Endothelial cell of umbilical vein (primary cell): Measurements from ENCODE around the gene SPRING1. TPM values are rescaled to one million over a fixed set of nuclear protein-coding genes. Genes with fewer than 3 reads are reported as not detected.
A peak's percentile ranks its signal among the peaks of the same experiment; 100 is the strongest.
"Not testable (repeated sequence)": the region's sequence is repeated elsewhere in the genome, so short reads cannot be mapped to it uniquely, and the experiment has no call there.

Experiments used
- BruUV-seq: library from RNA; stranded (reverse); fragments of 400-500 nt; replicated peaks from 2 replicates; lab custom pipeline; 2021; lab: Mats Ljungman, UMichigan
- CTCF ChIA-PET: fragments of 300-600, 350-600 bp; sonication (Branson Sonifier 250); formaldehyde crosslinking; loops from one replicate; lab custom pipeline; 2021; ENCODE audit warnings: antibody characterized with exemption, inconsistent platforms; lab: Charles Lee
- POLR2A ChIA-PET: fragments of 300-600, 350-600 bp; sonication (Branson Sonifier 250); formaldehyde crosslinking; loops from one replicate; lab custom pipeline; 2021; ENCODE audit warnings: antibody characterized with exemption, inconsistent platforms; lab: Charles Lee
- DNase-seq: peaks from one replicate; pipeline ENCODE4 v3.0.0-alpha.2; 2011; ENCODE audit warnings: low read depth, low spot score
- FAIRE-seq: peaks from 2 replicates; lab custom pipeline; 2011; peaks lifted over from hg19 to GRCh38; lab: Jason Lieb, UNC
- H2AFZ ChIP-seq: 2 replicates; pipeline ENCODE4 v1.6.0; 2012; ENCODE audit warnings: low read depth, low read length, control low read depth, inconsistent platforms
- H3K27ac ChIP-seq: 2 replicates; pipeline ENCODE4 v1.5.1; 2011; ENCODE audit warnings: low read depth, mild to moderate bottlenecking, control low read depth, low read length, moderate library complexity; ENCODE audit not compliant: insufficient read depth
- H3K27me3 ChIP-seq, 2 experiments: 2 replicates each; pipeline versions ENCODE4 v1.6.0 to v1.6.1; 2011; ENCODE audit warnings: low read length in 2 of 2, mixed read lengths in 1 of 2; ENCODE audit not compliant: control insufficient read depth in 2 of 2, insufficient read depth in 2 of 2
- H3K36me3 ChIP-seq, 2 experiments: 2 replicates in 1 of 2; 3 replicates in 1 of 2; pipeline ENCODE4 v1.5.1; 2011; ENCODE audit warnings: low read length in 2 of 2, mild to moderate bottlenecking in 1 of 2, moderate library complexity in 1 of 2; ENCODE audit not compliant: control insufficient read depth in 2 of 2, insufficient read depth in 2 of 2; ENCODE audit errors: extremely low read depth in 1 of 2
- H3K4me1 ChIP-seq: 3 replicates; pipeline ENCODE4 v1.5.1; 2011; ENCODE audit warnings: mild to moderate bottlenecking, low read length; ENCODE audit not compliant: control insufficient read depth, insufficient read depth; ENCODE audit errors: extremely low read depth
- H3K4me2 ChIP-seq: 2 replicates; pipeline ENCODE4 v1.6.1; 2011; ENCODE audit warnings: low read length, control low read depth, mixed read lengths; ENCODE audit not compliant: insufficient read depth
- H3K4me3 ChIP-seq, 3 experiments: fragments of 200-600 bp in 1 of 3; sonication (generic), shearing (Covaris generic) in 1 of 3; replicated peaks in 1 of 3; 2 replicates each; pipeline ENCODE4 v1.5.1; 2011 to 2016; ENCODE audit warnings: control low read depth in 3 of 3, low read length in 3 of 3, mild to moderate bottlenecking in 2 of 3, inconsistent platforms in 1 of 3, low read depth in 1 of 3, moderate library complexity in 1 of 3; ENCODE audit not compliant: insufficient read depth in 1 of 3
- H3K79me2 ChIP-seq: 2 replicates; pipeline ENCODE4 v1.6.0; 2012; ENCODE audit warnings: low read length, inconsistent platforms; ENCODE audit not compliant: control insufficient read depth, insufficient read depth
- H3K9ac ChIP-seq: replicated peaks from 2 replicates; pipeline ENCODE3; 2011; ENCODE audit warnings: low read length, control low read depth; ENCODE audit not compliant: insufficient read depth; ENCODE audit errors: extremely low read depth
- H3K9me1 ChIP-seq: replicated peaks from 3 replicates; pipeline ENCODE4 v1.6.0; 2011; ENCODE audit warnings: mild to moderate bottlenecking, low read length; ENCODE audit not compliant: control insufficient read depth, insufficient read depth; ENCODE audit errors: extremely low read depth
- H3K9me3 ChIP-seq: replicated peaks from 2 replicates; pipeline ENCODE4 v1.5.1; 2012; ENCODE audit warnings: low read length, inconsistent platforms; ENCODE audit not compliant: control insufficient read depth, insufficient read depth
- H4K20me1 ChIP-seq: replicated peaks from 2 replicates; pipeline ENCODE3; 2011; ENCODE audit warnings: mild to moderate bottlenecking, low read length; ENCODE audit not compliant: control insufficient read depth, insufficient read depth; ENCODE audit errors: extremely low read depth
- JUN ChIP-seq: IDR thresholded peaks from 2 replicates; pipeline ENCODE4 v1.6.1; 2011; ENCODE audit warnings: borderline replicate concordance, low read depth; ENCODE audit not compliant: insufficient read length, insufficient read depth
- dilution Hi-C: fragments of 300-500 bp; cut with MboI; formaldehyde crosslinking; loops from one replicate; pipeline ENCODE4 v1.15.0; 2019; ENCODE audit warnings: low sequenced_read_pairs; ENCODE audit not compliant: extremely low pct_ligation_motif_present
- intact Hi-C: fragments of 100-400 bp; cut with micrococcal nuclease; formaldehyde crosslinking; loops from one replicate; pipeline ENCODE4 v1.10.0; 2022
- polyA plus RNA-seq, 4 experiments: library from polyadenylated mRNA; depleted of rRNA in 3 of 4; stranded (reverse) in 3 of 4; unstranded in 1 of 4; fragments of >200 nt; gene quantifications; 2 replicates each; pipeline versions ENCODE4 v1.2.1 to v1.2.3, GENCODE V29; 2011 to 2012; ENCODE audit warnings: missing spikeins in 1 of 4
- total RNA-seq: library from RNA; stranded (reverse); gene quantifications from 2 replicates; pipeline ENCODE4 v1.2.3, GENCODE V29; 2021

SPRING1 gene
- total and polyA plus RNA-seq, 2 donors (not counting 3 experiments of a cell fraction or from before 2014, with no cell fraction given), result 17.5 to 40.4 TPM

- Histone ChIP-seq H3K79me2 (no peaks in the 10 kb centered on the region), H3K36me3 (no peaks in the 10 kb centered on the region), H3K9me3 (no peaks in the 10 kb centered on the region), H3K4me1 (no peaks in the 10 kb centered on the region), H4K20me1 (no peaks in the 10 kb centered on the region), H3K27ac (no peak overlapping the region), H2AFZ (no peak overlapping the region), H3K9ac (no peak overlapping the region), H3K4me2 (no peak overlapping the region), H3K4me3 (no peak overlapping the region), H3K9me1 (no peaks in the 10 kb centered on the region), H3K27me3 (no peaks in the 10 kb centered on the region)
- peak; percentile 50 for DNase-seq
- ChIA-PET CTCF (interaction anchor here (2.7 kb wide), 1 partner anchor 10 kb away, joined by 10 read pairs; no protein-coding TSS in a partner anchor), POLR2A (no interaction called here)
- FAIRE-seq, result no peak
- no peak for TF ChIP-seq JUN
- dilution Hi-C loops (no loop called here), intact Hi-C loops (no loop called here)
- BruUV-seq, result no TSS peak
Measured at GRCh38 chr12:116759783-116760621, 22.1 kb upstream of the SPRING1 start.

GRCh38 chr12:116754783-116755182 is 16.9 kb upstream of the SPRING1 start:
- FAIRE-seq, H4K20me1 ChIP-seq, H3K27ac ChIP-seq, H3K9ac ChIP-seq, H2AFZ ChIP-seq, H3K36me3 ChIP-seq, H3K4me1 ChIP-seq, CTCF ChIA-PET, H3K79me2 ChIP-seq, intact Hi-C loops, POLR2A ChIA-PET, BruUV-seq, DNase-seq, H3K4me3 ChIP-seq, H3K4me2 ChIP-seq, H3K27me3 ChIP-seq, H3K9me3 ChIP-seq, dilution Hi-C loops, H3K9me1 ChIP-seq: not testable (repeated sequence)

GRCh38 chr12:116754097-116754496 is 16.2 kb upstream of the SPRING1 start:
- H3K4me1 ChIP-seq, H3K9ac ChIP-seq, FAIRE-seq, intact Hi-C loops, H3K9me3 ChIP-seq, CTCF ChIA-PET, POLR2A ChIA-PET, H4K20me1 ChIP-seq, H3K9me1 ChIP-seq, H3K79me2 ChIP-seq, H3K4me2 ChIP-seq, H3K27me3 ChIP-seq, dilution Hi-C loops, H3K4me3 ChIP-seq, H3K36me3 ChIP-seq, H3K27ac ChIP-seq, DNase-seq, BruUV-seq, H2AFZ ChIP-seq: not testable (repeated sequence)
